Caco-2 (cell line): ENCODE results near the gene DNAH7. TPM values are rescaled to one million over a fixed set of nuclear protein-coding genes. Genes with fewer than 3 reads are reported as not detected.
"Not testable (repeated sequence)": the region's sequence is repeated elsewhere in the genome, so short reads cannot be mapped to it uniquely, and the experiment has no call there.

Source experiments
- BruUV-seq: library from RNA; stranded (reverse); fragments of 400-500 nt; replicated peaks from 2 replicates; lab custom pipeline; 2021; lab: Mats Ljungman, UMichigan
- CTCF ChIA-PET: fragments of 300-600 bp; sonication (Branson Sonifier 250); formaldehyde crosslinking; loops from one replicate; lab custom pipeline; 2022; ENCODE audit warnings: antibody characterized with exemption; lab: Charles Lee
- POLR2A ChIA-PET: fragments of 300-600 bp; sonication (Branson Sonifier 250); formaldehyde crosslinking; loops from one replicate; lab custom pipeline; 2022; ENCODE audit warnings: antibody characterized with exemption; lab: Charles Lee
- DNase-seq, 2 experiments: peaks; one replicate each; pipeline versions ENCODE4 v3.0.0 to v3.0.0-alpha.2; 2020 to 2022
- H3K27me3 ChIP-seq: replicated peaks from 2 replicates; pipeline ENCODE4 v1.6.0; 2011; ENCODE audit warnings: low read length; ENCODE audit not compliant: control insufficient read depth, insufficient read depth
- H3K36me3 ChIP-seq: 2 replicates; pipeline ENCODE4 v1.5.1; 2011; ENCODE audit warnings: low read length; ENCODE audit not compliant: control insufficient read depth, insufficient read depth
- H3K4me1 ChIP-seq: fragments of 250-450 bp; sonication (Bioruptor Pico); 2 replicates; pipeline ENCODE4 v1.5.1; 2020; ENCODE audit warnings: mild to moderate bottlenecking
- H3K4me3 ChIP-seq: 2 replicates; pipeline ENCODE4 v1.5.1; 2011; ENCODE audit warnings: low read depth, mild to moderate bottlenecking, control low read depth, low read length
- H3K9me3 ChIP-seq: fragments of 250-450 bp; sonication (Bioruptor Pico); 2 replicates; pipeline ENCODE4 v1.5.1; 2020; ENCODE audit warnings: mild to moderate bottlenecking, moderate library complexity
- H3K27ac Mint-ChIP-seq: one replicate; pipeline ENCODE4 v1.8.0; 2022; ENCODE audit warnings: mixed read lengths; ENCODE audit not compliant: unreplicated experiment
- H3K27me3 Mint-ChIP-seq: one replicate; pipeline ENCODE4 v1.8.0; 2022; ENCODE audit warnings: mixed read lengths; ENCODE audit not compliant: insufficient read depth, unreplicated experiment
- H3K36me3 Mint-ChIP-seq: one replicate; pipeline ENCODE4 v1.8.0; 2022; ENCODE audit warnings: mild to moderate bottlenecking, mixed read lengths; ENCODE audit not compliant: insufficient read depth, unreplicated experiment
- H3K4me1 Mint-ChIP-seq: one replicate; pipeline ENCODE4 v1.8.0; 2022; ENCODE audit warnings: low read depth, mixed read lengths; ENCODE audit not compliant: unreplicated experiment
- H3K4me3 Mint-ChIP-seq: one replicate; pipeline ENCODE4 v1.8.0; 2022; ENCODE audit warnings: mild to moderate bottlenecking, moderate library complexity, mixed read lengths; ENCODE audit not compliant: unreplicated experiment
- H3K9me3 Mint-ChIP-seq: one replicate; pipeline ENCODE4 v1.8.0; 2022; ENCODE audit warnings: mixed read lengths; ENCODE audit not compliant: unreplicated experiment
- intact Hi-C: fragments of 100-400 bp; cut with micrococcal nuclease; formaldehyde crosslinking; loops from one replicate; pipeline ENCODE4 v1.10.0; 2022; ENCODE audit not compliant: unreplicated experiment
- total RNA-seq: library from RNA; stranded (reverse); gene quantifications from 2 replicates; pipeline ENCODE4 v1.2.3, GENCODE V29; 2022
- TF ChIP-seq, protein P1 (sequence below), 2 experiments: fragments of 200-600 bp in 1 of 2; IDR thresholded peaks; 1 replicate in 1 of 2; 2 replicates in 1 of 2; pipeline versions ENCODE4 v1.5.1 to v1.8.0; 2011 to 2022; ENCODE audit warnings: antibody characterized with exemption in 1 of 2, control low read depth in 1 of 2, inconsistent platforms in 1 of 2, low read depth in 1 of 2, low read length in 1 of 2, mild to moderate bottlenecking in 1 of 2, moderate library complexity in 1 of 2; ENCODE audit not compliant: insufficient read depth in 1 of 2, severe bottlenecking in 1 of 2, unreplicated experiment in 1 of 2

Gene DNAH7
- total RNA-seq, 1 experiment from 2014 or later = 0.16 TPM

DNA sequence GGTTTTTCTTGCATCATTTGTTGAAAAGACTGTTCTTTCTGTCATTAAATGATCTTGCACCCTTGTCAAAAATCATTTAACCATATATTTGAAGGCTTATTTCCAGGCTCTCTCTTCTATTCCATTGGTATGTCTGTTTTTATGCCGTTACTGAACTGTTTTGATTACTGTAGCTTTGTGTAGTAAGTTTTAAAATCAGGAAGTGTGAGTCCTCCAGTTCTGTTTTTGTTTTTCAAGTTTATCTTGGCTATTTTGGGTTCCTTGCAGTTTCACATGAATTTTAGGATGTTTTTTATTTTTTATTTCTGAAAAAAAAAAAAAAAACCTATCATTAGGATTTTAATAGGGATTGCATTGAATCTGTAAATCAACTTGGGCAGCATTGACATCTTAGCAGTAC is 372.6 kb downstream of the DNAH7 start:
- Mint-ChIP-seq H3K4me3 (no peak overlapping the region), H3K9me3 (peaks cover 31% of the 10 kb centered on the region), H3K27me3 (no peaks in the 10 kb centered on the region), H3K36me3 (peaks cover 6% of the 10 kb centered on the region), H3K27ac (no peak overlapping the region), H3K4me1 (no peaks in the 10 kb centered on the region)
- peaks cover 7% of the 10 kb centered on the region; the same call in 1 of the 2 replicates for H3K9me3 ChIP-seq
- no peaks in the 10 kb centered on the region for H3K27me3 ChIP-seq
- H3K36me3 ChIP-seq = no peaks in the 10 kb centered on the region
- no peaks in the 10 kb centered on the region for H3K4me1 ChIP-seq
- intact Hi-C loops = no loop called here
- POLR2A ChIA-PET = no interaction called here
- DNase-seq = no peak
- TF ChIP-seq, protein P1, sequence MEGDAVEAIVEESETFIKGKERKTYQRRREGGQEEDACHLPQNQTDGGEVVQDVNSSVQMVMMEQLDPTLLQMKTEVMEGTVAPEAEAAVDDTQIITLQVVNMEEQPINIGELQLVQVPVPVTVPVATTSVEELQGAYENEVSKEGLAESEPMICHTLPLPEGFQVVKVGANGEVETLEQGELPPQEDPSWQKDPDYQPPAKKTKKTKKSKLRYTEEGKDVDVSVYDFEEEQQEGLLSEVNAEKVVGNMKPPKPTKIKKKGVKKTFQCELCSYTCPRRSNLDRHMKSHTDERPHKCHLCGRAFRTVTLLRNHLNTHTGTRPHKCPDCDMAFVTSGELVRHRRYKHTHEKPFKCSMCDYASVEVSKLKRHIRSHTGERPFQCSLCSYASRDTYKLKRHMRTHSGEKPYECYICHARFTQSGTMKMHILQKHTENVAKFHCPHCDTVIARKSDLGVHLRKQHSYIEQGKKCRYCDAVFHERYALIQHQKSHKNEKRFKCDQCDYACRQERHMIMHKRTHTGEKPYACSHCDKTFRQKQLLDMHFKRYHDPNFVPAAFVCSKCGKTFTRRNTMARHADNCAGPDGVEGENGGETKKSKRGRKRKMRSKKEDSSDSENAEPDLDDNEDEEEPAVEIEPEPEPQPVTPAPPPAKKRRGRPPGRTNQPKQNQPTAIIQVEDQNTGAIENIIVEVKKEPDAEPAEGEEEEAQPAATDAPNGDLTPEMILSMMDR (IDR thresholded peaks at IDR 0.05; ENCODE audit: insufficient read depth in 1 of 2, low read depth in 1 of 2, low read length in 1 of 2, severe bottlenecking in 1 of 2, unreplicated experiment in 1 of 2) = no peak
- CTCF ChIA-PET = no interaction called here
- no TSS peak for BruUV-seq
- H3K4me3 ChIP-seq = no peak overlapping the region

DNA sequence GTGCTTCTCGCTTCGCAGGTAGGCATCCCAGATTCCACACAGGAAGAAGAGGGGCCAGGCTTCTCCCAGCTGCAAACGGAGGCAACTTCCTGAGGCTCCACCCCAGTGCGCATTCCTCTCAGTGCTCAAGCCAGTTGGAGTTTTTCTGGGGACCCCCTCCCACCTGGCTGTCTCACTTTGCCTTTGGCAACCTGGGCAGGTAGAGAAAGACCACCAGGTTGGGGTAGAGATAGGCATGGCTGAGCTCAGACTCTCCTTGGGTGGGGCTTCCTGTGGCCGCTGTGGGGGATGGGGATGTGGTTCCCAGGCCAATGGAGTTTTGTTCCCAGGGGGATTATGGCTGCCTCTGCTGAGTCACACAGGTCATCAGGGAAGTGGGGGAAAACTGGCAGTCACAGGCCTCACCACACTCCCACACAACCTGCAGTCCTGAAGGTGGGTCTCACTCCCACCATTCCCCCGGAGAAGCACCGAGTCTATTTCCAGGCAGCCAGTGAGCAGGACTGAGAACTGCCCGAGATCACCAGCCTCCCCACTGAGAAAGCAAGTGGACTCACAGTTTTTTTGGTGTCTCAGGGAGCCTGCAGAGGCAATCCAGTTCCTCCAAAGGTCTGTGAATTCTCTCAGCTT is 373.5 kb downstream of the DNAH7 start:
- POLR2A ChIA-PET = no interaction called here
- peaks cover 10% of the 10 kb centered on the region for H3K36me3 Mint-ChIP-seq

DNA sequence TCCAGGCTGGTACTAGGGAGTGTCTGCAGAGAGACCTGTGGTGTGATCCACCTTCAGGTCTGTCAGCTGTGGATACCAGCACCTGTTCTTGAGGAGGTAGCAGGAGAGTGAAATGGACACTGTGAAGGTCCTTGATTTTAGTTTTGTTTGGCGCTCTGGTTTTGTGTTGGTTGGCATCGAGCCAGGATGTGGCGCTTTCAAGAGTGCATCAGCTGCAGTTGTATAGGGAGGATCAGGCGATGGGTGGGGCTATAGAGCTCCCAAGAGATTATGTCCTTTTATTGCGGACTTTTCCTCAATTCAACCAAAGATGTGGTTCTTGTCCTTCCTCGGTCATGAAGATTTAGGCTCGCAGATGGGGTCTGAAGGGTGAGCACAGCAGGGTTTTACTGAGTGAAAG is 374.1 kb downstream of the DNAH7 start:
- H3K27me3 Mint-ChIP-seq = no peaks in the 10 kb centered on the region
- H3K27ac Mint-ChIP-seq = no peak overlapping the region
- H3K9me3 Mint-ChIP-seq = peaks cover 28% of the 10 kb centered on the region
- intact Hi-C loops = no loop called here
- H3K4me1 ChIP-seq = no peaks in the 10 kb centered on the region
- H3K4me1 Mint-ChIP-seq = no peaks in the 10 kb centered on the region
- no peak overlapping the region for H3K4me3 ChIP-seq
- H3K9me3 ChIP-seq = no peaks in the 10 kb centered on the region
- H3K36me3 Mint-ChIP-seq = peaks cover 10% of the 10 kb centered on the region
- ChIA-PET CTCF (no interaction called here), POLR2A (no interaction called here)
- no peak overlapping the region for H3K4me3 Mint-ChIP-seq
- no peaks in the 10 kb centered on the region for H3K27me3 ChIP-seq
- no peak for DNase-seq
- no TSS peak for BruUV-seq
- TF ChIP-seq, protein P1 (IDR thresholded peaks at IDR 0.05; ENCODE audit: insufficient read depth in 1 of 2, low read depth in 1 of 2, low read length in 1 of 2, severe bottlenecking in 1 of 2, unreplicated experiment in 1 of 2) = no peak
- no peaks in the 10 kb centered on the region for H3K36me3 ChIP-seq

More for the DNA sequence above, 373.5 kb downstream of the DNAH7 start:
- Mint-ChIP-seq H3K9me3 (peaks cover 29% of the 10 kb centered on the region), H3K4me3 (no peak overlapping the region), H3K4me1 (no peaks in the 10 kb centered on the region), H3K27me3 (no peaks in the 10 kb centered on the region), H3K27ac (no peak overlapping the region)
- no peaks in the 10 kb centered on the region for H3K27me3 ChIP-seq
- intact Hi-C loops = no loop called here
- CTCF ChIA-PET = no interaction called here
- DNase-seq = no peak
- H3K4me1 ChIP-seq = no peaks in the 10 kb centered on the region
- H3K36me3 ChIP-seq = no peaks in the 10 kb centered on the region
- peaks cover 5% of the 10 kb centered on the region; the same call in 1 of the 2 replicates for H3K9me3 ChIP-seq
- H3K4me3 ChIP-seq = no peak overlapping the region
- TF ChIP-seq, protein P1 (IDR thresholded peaks at IDR 0.05; ENCODE audit: insufficient read depth in 1 of 2, low read depth in 1 of 2, low read length in 1 of 2, severe bottlenecking in 1 of 2, unreplicated experiment in 1 of 2) = no peak
- BruUV-seq = no TSS peak

GRCh38 chr2:195692531-195692930 is 376.1 kb downstream of the DNAH7 start:
- H3K27me3 ChIP-seq, H3K4me3 ChIP-seq, intact Hi-C loops, H3K27me3 Mint-ChIP-seq, H3K4me3 Mint-ChIP-seq, H3K36me3 Mint-ChIP-seq, H3K9me3 ChIP-seq, POLR2A ChIA-PET, DNase-seq, CTCF ChIA-PET, H3K36me3 ChIP-seq, H3K27ac Mint-ChIP-seq, H3K4me1 Mint-ChIP-seq, BruUV-seq, H3K4me1 ChIP-seq: not testable (repeated sequence)
- peaks cover 28% of the 10 kb centered on the region for H3K9me3 Mint-ChIP-seq
